ENCODE data around the gene CFAP299. TPM values are rescaled to one million over a fixed set of nuclear protein-coding genes. Genes with fewer than 3 reads are reported as not detected.

CFAP299 gene
- total RNA-seq, 1 experiment from 2014 or later: not detected

GRCh38 chr4:80948141-80948540, 612.6 kb downstream of the CFAP299 start:
- RAD21 ChIA-PET (ENCODE audit: low non-redundant PET in 1 of 2, low total read pairs in 2 of 2, uncharacterized antibody in 2 of 2, unreplicated experiment in 2 of 2): no interaction called here
- Histone ChIP-seq H3K27me3 (ENCODE audit: insufficient read depth, low read length) (peaks cover 23% of the 10 kb centered on the region), H3K9me3 (ENCODE audit: control insufficient read depth in 1 of 2, insufficient read depth in 1 of 2, low read depth in 1 of 2, low read length in 2 of 2) (no peaks in the 10 kb centered on the region), H3K36me3 (ENCODE audit: control insufficient read depth in 1 of 2, insufficient read depth in 2 of 2, low read length in 2 of 2) (no peaks in the 10 kb centered on the region), H3K9me2 (ENCODE audit: insufficient read depth) (no peaks in the 10 kb centered on the region), H3K4me2 (ENCODE audit: low read length) (no peak overlapping the region), H4K20me1 (ENCODE audit: insufficient read depth) (no peaks in the 10 kb centered on the region), H3K27ac (ENCODE audit: low read depth, low read length) (no peak overlapping the region), H2AFZ (ENCODE audit: low read depth, low read length, poor library complexity, severe bottlenecking) (no peak overlapping the region), H3K4me1 (ENCODE audit: control insufficient read depth in 1 of 2, insufficient read depth in 2 of 2, low read length in 2 of 2) (no peaks in the 10 kb centered on the region), H3K79me2 (ENCODE audit: insufficient read depth, low read length) (no peaks in the 10 kb centered on the region), H3K4me3 (replicated peaks in 1 of 2; ENCODE audit: low read depth in 1 of 2, low read length in 2 of 2) (no peak overlapping the region), H3K9ac (ENCODE audit: low read length) (no peak overlapping the region)
- no TSS peak for BruUV-seq (replicated peaks)
- DNase-seq (ENCODE audit: low read depth, low spot score): no peak
- intact Hi-C loops (cut with micrococcal nuclease): no loop called here
- no peak for ATAC-seq
- POLR2A ChIA-PET: no interaction called here
- TF ChIP-seq RAD21 (IDR thresholded peaks at IDR 0.05; ENCODE audit: low read depth) (no peak), TCF7L2 (IDR thresholded peaks at IDR 0.05; ENCODE audit: borderline replicate concordance, extremely low read depth, insufficient read depth, insufficient read length) (no peak), POLR2A (IDR thresholded peaks at IDR 0.05; ENCODE audit: borderline replicate concordance, extremely low read depth, insufficient read depth, insufficient read length) (no peak), ZBTB33 (IDR thresholded peaks at IDR 0.05; ENCODE audit: extremely low read depth, insufficient replicate concordance, low read length) (no peak), CBX3 (IDR thresholded peaks at IDR 0.05; ENCODE audit: low read depth) (no peak), SRF (IDR thresholded peaks at IDR 0.05; ENCODE audit: low read depth) (no peak), ATF3 (IDR thresholded peaks at IDR 0.05) (no peak)
- CTCF ChIA-PET: no interaction called here

GRCh38 chr4:80948995-80949394, 613.5 kb downstream of the CFAP299 start:
- TF ChIP-seq TCF7L2 (IDR thresholded peaks at IDR 0.05; ENCODE audit: borderline replicate concordance, extremely low read depth, insufficient read depth, insufficient read length) (no peak), ZBTB33 (IDR thresholded peaks at IDR 0.05; ENCODE audit: extremely low read depth, insufficient replicate concordance, low read length) (no peak), CEBPB (IDR thresholded peaks at IDR 0.05; ENCODE audit: low read depth) (no peak), CTCF (IDR thresholded peaks at IDR 0.05 in 2 of 3, conservative IDR thresholded peaks at IDR 0.05 in 1 of 3; ENCODE audit: borderline replicate concordance in 1 of 3, insufficient read depth in 1 of 3, low read depth in 2 of 3, low read length in 2 of 3) (no peak), SIN3A (IDR thresholded peaks at IDR 0.05; ENCODE audit: low read depth) (no peak), RAD21 (IDR thresholded peaks at IDR 0.05; ENCODE audit: low read depth) (no peak), POLR2A (IDR thresholded peaks at IDR 0.05; ENCODE audit: borderline replicate concordance, extremely low read depth, insufficient read depth, insufficient read length) (no peak), POLR2AphosphoS5 (IDR thresholded peaks at IDR 0.05; ENCODE audit: low read depth, low read length) (no peak)
- ATAC-seq (no peak), DNase-seq (ENCODE audit: low read depth, low spot score) (no peak)
- Histone ChIP-seq H3K27ac (ENCODE audit: low read depth, low read length) (no peak overlapping the region), H3K4me3 (replicated peaks in 1 of 2; ENCODE audit: low read depth in 1 of 2, low read length in 2 of 2) (no peak overlapping the region), H3K36me3 (ENCODE audit: control insufficient read depth in 1 of 2, insufficient read depth in 2 of 2, low read length in 2 of 2) (no peaks in the 10 kb centered on the region), H3K27me3 (ENCODE audit: insufficient read depth, low read length) (peaks cover 25% of the 10 kb centered on the region), H2AFZ (ENCODE audit: low read depth, low read length, poor library complexity, severe bottlenecking) (no peak overlapping the region), H3K4me1 (ENCODE audit: control insufficient read depth in 1 of 2, insufficient read depth in 2 of 2, low read length in 2 of 2) (no peaks in the 10 kb centered on the region), H3K79me2 (ENCODE audit: insufficient read depth, low read length) (no peaks in the 10 kb centered on the region), H4K20me1 (ENCODE audit: insufficient read depth) (no peaks in the 10 kb centered on the region), H3K9me3 (ENCODE audit: control insufficient read depth in 1 of 2, insufficient read depth in 1 of 2, low read depth in 1 of 2, low read length in 2 of 2) (no peaks in the 10 kb centered on the region), H3K4me2 (ENCODE audit: low read length) (no peak overlapping the region), H3K9me2 (ENCODE audit: insufficient read depth) (no peaks in the 10 kb centered on the region), H3K9ac (ENCODE audit: low read length) (no peak overlapping the region)
- no TSS peak for BruUV-seq (replicated peaks)
- ChIA-PET CTCF (no interaction called here), POLR2A (no interaction called here), RAD21 (ENCODE audit: low non-redundant PET in 1 of 2, low total read pairs in 2 of 2, uncharacterized antibody in 2 of 2, unreplicated experiment in 2 of 2) (no interaction called here)
- intact Hi-C loops (cut with micrococcal nuclease): no loop called here

Data from HCT116 (cell line).